Activated CD8-positive, alpha-beta memory T cell treated with anti-CD3 and anti-CD28 coated beads, Interleukin-2, amount 50 U/mL, for 24 hours (primary cell): Measurements from ENCODE around the gene TKTL1.
"Not testable (repeated sequence)": the region's sequence is repeated elsewhere in the genome, so short reads cannot be mapped to it uniquely, and the experiment has no call there.

Experiments used
- DNase-seq: peaks from one replicate; pipeline ENCODE4 v3.0.0-alpha.2; 2020; ENCODE audit errors: extremely low read depth

Gene TKTL1, protein sequence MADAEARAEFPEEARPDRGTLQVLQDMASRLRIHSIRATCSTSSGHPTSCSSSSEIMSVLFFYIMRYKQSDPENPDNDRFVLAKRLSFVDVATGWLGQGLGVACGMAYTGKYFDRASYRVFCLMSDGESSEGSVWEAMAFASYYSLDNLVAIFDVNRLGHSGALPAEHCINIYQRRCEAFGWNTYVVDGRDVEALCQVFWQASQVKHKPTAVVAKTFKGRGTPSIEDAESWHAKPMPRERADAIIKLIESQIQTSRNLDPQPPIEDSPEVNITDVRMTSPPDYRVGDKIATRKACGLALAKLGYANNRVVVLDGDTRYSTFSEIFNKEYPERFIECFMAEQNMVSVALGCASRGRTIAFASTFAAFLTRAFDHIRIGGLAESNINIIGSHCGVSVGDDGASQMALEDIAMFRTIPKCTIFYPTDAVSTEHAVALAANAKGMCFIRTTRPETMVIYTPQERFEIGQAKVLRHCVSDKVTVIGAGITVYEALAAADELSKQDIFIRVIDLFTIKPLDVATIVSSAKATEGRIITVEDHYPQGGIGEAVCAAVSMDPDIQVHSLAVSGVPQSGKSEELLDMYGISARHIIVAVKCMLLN

DNA sequence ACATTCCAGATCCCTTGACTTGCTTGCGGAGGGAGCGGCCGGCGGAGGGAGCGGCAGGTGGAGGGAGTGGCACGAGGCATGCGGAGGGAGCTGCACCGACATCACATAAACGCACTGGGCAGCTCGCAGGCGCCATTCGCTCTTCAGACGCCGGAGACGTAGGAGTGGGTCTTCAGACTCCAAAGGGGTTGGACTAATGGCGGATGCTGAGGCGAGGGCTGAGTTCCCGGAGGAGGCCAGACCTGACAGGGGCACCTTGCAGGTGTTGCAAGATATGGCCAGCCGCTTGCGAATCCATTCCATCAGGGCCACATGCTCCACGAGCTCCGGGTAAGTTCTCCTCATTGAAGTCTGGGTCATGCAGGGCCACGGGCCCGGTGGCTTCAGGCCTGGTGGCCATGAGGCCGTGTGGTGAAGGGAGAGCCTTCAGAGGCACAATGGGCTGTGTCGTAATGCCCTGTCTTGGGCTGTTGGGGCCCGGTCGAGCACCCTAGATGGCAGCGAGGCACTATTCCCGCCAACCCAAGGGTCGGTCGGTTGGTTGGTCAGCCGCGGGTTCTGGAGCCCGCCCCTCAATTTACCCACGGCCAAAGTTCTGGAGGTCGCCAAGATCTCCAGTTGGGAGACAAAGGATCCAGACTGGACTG lies at the start of gene TKTL1:
TKTL1 (plus strand) TSS at position 132 of the 647 bp plus-strand sequence; CDS start at position 197, 65 bp downstream.
- no peak for DNase-seq

DNA sequence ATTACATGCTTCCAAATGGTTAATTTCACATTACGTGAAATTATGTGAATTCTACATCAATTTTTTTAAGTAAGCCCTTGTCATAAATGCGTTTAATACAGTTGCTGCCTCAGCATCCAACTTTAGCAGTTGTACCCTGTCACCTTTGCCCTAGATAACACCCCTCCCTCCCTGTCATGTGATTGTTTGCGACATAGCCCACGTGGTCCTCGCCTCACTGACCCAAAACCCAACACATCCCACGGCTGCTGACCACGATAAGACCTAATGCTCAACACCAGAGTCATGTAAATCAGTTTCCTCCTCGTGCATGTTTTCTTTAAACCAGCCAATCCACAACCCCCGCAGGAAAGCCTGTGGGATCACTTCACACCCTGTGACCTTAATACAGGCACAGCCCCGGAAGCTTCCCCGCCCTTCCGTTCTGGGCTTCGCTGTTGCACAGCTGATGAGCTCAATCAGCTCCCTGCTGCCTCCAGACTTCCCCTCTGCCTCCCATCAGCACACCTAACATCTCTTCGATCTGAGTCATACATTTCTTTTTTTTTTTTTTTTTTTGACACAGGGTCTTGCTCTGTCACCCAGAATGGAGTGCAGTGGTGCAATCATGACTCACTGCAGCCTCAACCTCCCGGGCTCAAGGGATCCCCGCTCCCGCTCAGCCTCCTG lies 48.1 kb upstream of the TKTL1 start:
- DNase-seq = not testable (repeated sequence)

DNA sequence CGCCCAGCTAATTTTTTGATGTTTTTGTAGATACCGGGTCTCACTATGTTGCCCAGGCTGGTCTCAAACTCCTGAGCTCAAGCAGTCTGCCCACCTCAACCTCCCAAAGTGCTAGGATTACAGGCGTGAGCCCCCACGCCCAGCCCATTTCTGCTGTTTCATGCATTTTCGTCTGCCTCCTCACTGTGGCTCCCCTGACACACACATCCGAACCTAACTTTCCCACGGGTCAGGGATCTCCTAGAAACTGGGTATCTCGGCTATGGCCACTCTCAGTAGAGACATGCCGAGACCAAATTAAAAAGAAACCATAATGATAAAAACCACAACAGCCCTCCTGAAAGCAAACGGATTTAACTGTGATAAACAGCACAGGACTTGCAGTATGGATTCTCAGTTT lies 47.5 kb upstream of the TKTL1 start:
- DNase-seq = not testable (repeated sequence)

DNA sequence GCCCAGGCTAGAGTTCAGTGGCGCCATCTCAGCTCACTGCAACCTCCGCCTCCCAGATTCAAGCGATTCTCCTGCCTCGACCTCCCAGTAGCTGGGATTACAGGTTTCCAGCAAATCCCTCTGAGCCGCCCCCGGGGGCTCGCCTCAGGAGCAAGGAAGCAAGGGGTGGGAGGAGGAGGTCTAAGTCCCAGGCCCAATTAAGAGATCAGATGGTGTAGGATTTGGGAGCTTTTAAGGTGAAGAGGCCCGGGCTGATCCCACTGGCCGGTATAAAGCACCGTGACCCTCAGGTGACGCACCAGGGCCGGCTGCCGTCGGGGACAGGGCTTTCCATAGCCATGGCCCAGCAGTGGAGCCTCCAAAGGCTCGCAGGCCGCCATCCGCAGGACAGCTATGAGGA lies 38.3 kb upstream of the TKTL1 start, which contains the start of gene OPN1MW3:
OPN1MW3 (plus strand) TSS at position 301 of the 400 bp plus-strand sequence; CDS start at position 339, 38 bp downstream.
- not testable (repeated sequence) for DNase-seq

DNA sequence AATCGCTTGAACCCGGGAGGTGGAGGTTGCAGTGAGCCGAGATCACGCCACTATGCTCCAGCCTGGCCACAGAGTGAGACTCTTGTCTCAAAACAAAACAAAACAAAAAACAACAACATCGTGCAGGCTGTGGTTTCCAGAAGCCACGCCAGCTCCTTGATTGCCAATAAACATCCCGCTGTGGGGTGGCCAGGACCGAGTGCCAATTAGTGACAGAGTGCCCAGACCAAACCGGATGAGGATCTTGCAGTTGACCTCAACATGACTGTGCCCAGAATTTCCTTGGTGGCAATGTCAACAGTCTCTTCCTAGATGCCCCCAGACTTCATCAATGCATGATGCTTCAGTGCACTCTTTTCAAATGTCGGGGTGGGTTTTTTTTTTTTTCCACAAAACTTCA lies 36.9 kb upstream of the TKTL1 start:
- DNase-seq = not testable (repeated sequence)

DNA sequence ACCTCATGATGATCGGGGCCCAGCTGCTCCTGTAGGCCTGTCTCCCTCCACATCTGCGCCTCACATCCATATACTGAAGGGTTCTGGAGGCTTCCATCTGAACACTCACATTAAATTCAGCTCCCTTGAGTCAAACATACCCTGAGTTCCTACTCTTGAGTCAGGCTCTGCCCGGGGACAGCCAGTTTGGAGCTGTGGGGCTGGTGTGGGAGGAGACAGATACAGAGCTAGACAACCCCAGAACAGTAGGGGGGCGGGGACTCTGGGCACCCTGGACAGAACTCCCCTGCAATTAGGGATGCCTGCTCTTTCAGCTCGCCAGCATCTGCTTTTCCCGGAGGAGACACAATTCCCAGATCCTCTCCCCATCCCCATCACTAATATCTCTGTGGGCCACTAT lies 32.5 kb upstream of the TKTL1 start:
- DNase-seq = not testable (repeated sequence)

DNA sequence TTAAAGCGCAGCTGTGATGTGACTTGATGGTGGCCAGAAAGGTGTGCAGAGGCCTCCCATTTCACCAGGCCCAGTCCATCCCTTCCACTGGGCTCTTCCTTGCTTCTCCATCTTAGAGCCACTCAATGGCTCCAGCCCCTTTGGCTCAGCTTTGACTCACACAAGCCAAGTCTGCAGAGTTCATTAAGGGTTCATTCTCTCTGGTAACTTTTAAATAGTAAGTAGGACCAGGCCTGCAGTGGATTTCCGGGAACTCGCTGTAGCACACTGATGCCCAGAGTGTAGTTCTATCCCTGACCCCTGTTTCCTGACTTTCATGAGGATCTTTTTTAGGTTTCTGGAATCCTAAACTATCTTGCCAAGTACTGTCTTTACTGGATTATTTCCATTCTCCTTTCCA lies 26.4 kb upstream of the TKTL1 start:
- DNase-seq = not testable (repeated sequence)

DNA sequence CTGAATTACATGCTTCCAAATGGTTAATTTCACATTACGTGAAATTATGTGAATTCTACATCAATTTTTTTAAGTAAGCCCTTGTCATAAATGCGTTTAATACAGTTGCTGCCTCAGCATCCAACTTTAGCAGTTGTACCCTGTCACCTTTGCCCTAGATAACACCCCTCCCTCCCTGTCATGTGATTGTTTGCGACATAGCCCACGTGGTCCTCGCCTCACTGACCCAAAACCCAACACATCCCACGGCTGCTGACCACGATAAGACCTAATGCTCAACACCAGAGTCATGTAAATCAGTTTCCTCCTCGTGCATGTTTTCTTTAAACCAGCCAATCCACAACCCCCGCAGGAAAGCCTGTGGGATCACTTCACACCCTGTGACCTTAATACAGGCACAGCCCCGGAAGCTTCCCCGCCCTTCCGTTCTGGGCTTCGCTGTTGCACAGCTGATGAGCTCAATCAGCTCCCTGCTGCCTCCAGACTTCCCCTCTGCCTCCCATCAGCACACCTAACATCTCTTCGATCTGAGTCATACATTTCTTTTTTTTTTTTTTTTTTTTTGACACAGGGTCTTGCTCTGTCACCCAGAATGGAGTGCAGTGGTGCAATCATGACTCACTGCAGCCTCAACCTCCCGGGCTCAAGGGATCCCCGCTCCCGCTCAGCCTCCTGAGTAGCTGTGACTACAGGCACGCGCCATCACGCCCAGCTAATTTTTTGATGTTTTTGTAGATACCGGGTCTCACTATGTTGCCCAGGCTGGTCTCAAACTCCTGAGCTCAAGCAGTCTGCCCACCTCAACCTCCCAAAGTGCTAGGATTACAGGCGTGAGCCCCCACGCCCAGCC lies 10.9 kb upstream of the TKTL1 start:
- not testable (repeated sequence) for DNase-seq

DNA sequence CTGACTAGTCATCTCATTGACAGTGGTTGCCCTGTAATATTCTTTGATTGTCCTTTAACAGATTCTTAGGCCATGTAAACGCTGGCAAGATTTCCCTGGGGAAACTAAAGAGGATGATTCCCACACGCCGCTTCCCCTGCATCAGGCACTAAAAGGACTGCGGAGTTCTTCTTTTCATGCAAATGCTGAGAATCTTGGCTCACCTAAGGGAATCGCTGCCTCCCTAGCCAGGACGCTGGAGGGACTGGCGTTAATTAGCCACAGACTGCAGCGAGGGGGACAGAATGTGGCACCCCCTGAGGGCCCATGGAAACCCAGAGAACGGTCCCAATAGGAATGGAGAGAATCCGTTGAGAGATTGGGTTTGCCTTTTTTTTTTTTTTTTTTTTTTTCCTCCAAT lies 9.2 kb upstream of the TKTL1 start:
- not testable (repeated sequence) for DNase-seq

DNA sequence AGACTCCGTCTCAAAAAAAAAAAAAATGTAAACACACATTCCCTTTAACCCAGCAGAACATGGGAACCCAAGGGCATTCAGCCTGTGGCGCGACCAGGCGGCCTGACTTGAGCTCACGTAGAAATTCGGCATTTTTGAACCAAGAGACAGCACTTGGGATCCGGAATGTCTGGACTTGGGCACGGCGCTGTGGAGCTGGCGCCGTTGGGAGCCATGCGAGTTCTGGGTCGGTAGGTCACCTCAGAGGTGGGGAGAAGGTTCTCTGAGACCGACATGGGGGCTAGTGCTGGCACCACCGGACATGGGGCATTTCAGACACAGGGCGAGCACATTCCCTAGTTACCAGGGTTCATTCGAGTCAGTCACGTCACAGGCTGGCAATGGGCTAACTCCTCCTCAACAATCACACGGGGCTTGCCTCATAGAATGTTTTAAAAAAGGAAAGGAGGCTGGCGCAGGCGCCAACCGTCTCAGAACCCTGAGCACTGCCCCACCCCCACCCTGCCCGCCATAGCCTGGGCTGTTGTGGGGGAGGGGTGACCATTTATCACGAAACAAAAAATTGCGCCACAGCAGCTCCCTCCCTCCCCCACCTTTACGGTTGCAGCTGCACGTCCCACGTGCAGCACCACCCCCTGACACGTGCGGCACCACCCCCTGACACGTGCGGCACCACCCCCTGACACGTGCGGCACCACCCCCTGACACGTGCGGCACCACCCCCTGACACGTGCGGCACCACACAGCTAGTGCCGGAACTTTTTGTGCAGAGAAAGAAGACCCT lies 612 bp upstream of the TKTL1 start, which contains the start of gene TEX28:
TEX28 (minus strand) TSS at position 334 of the 784 bp plus-strand sequence. CDS start 3,007 bp downstream, outside the sequence.
- DNase-seq = no peak

DNA sequence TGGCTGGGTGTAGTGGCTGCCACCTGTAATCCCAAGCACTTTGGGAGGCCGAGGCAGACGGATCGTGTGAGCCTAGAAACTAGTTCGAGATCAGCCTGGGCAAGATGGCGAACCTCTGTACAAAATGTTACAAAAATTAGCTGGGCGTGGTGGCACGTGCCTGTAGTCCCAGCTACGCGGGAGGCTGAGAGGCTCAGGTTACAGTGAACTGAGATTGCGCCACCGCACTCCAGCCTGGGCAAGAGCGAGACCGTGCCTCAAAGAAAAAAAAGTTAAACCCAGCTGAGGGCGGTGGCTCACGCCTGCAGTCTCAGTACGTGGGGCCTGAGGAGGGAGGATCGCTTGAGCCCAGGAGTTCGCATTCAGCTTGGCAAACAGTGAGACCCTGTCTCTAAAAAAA lies 1.1 kb downstream of the TKTL1 start:
- DNase-seq = no peak

DNA sequence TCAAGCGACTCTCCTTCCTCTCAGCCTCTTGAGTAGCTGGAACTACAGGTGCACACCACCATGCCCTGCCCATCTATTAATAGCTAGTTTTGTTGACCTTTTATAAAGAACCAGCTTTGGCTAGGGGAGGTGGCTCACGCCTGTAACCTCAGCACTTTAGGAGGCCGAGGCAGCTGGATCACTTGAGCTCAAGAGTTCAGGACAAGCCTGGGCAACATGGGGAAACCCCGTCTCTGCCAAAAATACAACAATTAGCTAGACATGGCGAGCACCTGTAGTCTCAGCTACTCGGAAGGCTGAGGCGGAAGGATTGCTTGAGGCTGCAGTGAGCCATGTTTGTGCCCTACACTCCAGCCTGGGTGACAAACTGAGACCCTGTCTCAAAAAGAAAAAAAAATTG lies 2.7 kb downstream of the TKTL1 start:
- DNase-seq = no peak

DNA sequence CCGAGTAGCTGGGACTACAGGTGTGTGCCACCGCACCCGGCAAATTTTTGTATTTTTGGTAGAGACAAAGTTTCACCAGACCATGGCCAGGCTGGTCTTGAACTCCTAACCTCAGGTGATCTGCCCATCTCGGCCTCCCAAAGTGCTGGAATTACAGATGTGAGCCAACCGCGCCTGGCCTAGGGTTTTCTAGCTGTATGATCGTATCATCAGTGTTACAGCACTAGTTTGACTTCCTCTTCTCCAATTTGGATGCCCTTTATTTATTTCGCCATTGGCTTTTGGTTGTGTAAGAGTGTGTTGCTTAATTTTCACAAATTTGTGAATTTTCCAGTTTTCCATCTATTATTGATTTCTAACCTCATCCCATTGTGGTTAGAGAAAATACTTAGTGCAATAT lies 5.2 kb downstream of the TKTL1 start:
- DNase-seq = no peak

DNA sequence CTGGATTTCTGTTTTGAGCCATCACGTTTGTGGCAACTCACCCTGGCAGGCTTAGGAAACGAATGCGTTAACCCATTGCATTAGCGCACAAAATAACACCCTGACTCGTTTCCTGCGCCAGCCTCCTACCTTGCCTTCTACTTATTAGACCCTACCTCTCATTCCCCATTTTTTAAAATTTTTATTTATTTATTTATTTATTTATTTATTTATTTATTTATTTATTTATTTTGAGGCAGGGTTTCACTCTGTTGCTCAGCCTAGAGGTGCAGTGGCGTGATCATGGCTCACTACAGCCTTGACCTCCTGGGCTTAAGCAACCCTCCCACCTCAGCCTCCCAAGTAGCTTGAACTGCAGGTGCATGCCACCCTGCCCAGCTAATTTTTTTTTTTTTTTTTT lies 7.4 kb downstream of the TKTL1 start:
- DNase-seq = not testable (repeated sequence)

DNA sequence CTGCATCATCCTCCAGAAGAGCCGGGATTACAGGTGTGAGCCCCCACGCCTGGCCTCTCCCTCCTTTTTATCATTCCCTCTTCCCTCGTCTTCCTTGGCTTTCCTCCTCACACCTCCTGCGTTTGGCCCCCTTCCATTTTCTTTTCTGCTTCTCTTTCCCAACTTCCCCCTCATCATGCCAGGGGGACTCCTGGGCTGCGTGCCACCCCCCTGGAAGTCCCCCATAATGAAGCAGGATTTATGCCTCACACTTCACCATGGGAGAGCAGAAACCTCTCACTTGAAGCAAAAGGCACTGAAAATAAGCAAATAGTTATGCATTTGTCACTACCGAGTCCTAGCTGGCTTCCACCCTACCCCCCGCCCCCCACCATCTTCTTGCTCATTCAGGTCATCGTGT lies 7.9 kb downstream of the TKTL1 start:
- no peak for DNase-seq

DNA sequence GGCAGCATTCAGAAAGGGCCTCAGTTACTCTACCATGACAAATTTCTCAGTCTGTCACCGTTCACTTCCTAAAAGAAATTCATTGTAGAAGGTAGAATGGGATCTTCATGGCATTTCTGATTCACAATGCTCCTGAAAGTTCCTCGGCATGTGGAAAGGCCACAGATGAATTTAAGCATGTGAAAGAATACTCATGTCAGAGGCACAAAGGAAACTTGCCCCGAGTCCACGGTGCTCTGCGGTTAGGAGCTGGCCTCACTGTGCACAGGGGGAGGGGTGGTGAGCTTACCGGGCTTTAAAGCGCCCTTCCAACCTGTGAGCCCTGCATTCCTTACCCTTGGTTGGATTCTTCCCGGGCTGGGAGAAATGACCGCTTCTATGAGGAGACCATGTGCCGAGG lies 9.3 kb downstream of the TKTL1 start:
- no peak for DNase-seq

DNA sequence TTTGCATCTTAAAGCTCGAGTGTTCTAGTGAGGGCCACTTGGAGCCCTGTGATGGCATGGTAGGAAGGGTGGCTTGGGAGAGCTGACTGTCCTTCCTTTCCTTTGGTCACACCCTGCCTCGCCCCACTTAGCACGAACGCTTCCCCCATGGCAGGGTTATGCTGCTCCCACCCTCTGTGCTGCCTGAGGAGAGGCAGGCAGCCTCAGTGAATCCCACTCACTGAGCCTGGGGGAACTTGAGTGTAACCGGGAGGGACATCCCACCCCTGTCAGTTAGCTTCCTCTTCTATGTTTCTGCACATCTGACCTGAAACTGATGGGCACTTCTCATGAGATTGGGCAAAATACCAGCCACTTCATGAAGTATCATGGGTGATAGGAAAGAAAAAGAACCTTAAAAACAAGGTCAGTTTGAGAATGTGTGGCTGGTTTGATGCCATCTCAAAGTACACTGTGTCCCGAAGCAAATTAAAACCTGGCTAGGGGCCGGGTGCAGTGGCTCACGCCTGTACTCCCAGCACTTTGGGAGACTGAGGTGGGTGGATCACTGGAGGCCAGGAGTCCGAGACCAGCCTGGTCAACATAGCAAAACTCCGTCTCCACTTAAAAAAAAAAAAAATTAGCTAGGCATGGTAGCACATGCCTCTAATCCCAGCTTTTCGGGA lies 10.1 kb downstream of the TKTL1 start:
- DNase-seq = no peak

DNA sequence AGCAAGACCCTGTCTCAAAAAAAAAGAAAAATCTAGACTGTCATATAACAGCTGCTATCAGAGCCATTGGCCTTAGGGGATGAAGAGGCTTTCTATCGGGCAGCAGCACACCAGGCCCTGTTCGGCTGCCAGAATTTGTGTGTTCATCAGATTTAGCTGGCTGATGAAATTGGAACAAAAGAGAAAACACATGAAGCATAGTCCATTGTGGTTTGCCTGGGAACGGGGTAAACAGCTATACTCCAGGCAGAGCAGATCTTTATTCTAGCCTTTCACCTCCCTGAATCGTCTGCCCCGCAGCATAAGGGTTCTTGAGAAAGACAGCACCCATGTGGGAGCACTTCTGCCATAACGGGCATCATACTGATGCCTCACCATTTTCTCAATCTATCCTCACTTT lies 11.6 kb downstream of the TKTL1 start:
- no peak for DNase-seq

DNA sequence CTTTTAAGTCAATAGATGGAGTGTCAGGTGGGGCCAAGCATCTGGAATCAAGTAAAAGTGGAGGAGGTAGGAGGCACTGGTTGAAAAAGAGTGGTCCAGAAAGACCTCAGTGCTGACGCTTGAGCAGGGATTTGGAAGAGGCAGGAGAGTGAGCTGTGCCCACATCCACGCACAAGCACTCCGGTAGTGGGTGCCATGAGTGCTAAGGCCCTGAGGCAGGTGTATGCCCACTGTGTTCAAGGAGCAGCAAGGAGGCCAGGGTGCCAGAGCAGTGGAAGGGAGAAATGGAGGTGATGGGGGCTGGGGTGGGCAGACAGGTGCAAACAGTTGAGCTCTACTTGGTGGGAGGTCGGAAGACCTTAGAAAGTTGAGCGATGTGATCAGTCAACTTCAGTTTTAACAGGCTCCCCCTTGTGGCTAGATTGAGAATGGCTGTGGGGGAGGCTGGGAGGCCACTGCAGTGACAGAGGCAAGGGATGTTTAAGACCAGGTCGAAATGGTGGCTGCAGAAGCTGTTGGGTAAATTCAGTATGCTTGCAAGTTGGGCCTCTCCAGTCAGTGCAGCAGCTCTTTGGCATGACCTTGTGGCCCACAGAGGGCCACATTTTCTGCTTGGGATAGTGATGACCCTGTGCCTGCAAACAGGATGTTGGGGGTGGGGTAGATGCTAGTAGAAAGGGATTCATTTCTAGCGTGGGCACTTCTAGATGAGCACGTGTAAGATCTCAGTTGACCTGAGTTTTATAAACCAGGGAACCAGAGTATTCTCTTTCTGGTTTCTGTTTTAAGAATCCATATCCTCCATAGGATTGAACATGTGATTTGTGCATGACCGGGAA lies 12.7 kb downstream of the TKTL1 start:
- peak; percentile 52 for DNase-seq
